Spleen (tissue), 11 donors: ENCODE results near the gene PLAC9. TPM values are rescaled to one million over a fixed set of nuclear protein-coding genes. Genes with fewer than 3 reads are reported as not detected.

ENCODE experiments used
- DNase-seq: peaks from one replicate; pipeline ENCODE4 v3.0.0-alpha.2; 2020
- H3K27ac ChIP-seq, 8 donors: fragments of 200-600 bp; sonication (generic) in 7 of 8; 1 replicate in 4 of 8; 2 replicates in 4 of 8; pipeline versions ENCODE4 v1.5.0 to v1.8.0; 2016 to 2021; ENCODE audit warnings: inconsistent platforms in 4 of 8, mild to moderate bottlenecking in 4 of 8, moderate library complexity in 1 of 8
- H3K27me3 ChIP-seq, 7 donors: fragments of 200-600 bp; sonication (generic) in 6 of 7; replicated peaks in 1 of 7; 1 replicate in 4 of 7; 2 replicates in 3 of 7; pipeline versions ENCODE4 v1.5.0 to v1.8.0; 2016 to 2021; ENCODE audit warnings: inconsistent platforms in 3 of 7, mild to moderate bottlenecking in 1 of 7
- H3K36me3 ChIP-seq, 6 donors: fragments of 200-600 bp; sonication (generic) in 5 of 6; 1 replicate in 4 of 6; 2 replicates in 2 of 6; pipeline versions ENCODE4 v1.5.0 to v1.8.0; 2016 to 2021; ENCODE audit warnings: inconsistent platforms in 2 of 6
- H3K4me1 ChIP-seq, 6 donors: fragments of 200-600 bp; sonication (generic) in 5 of 6; 1 replicate in 3 of 6; 2 replicates in 3 of 6; pipeline versions ENCODE4 v1.5.0 to v1.8.0; 2016 to 2021; ENCODE audit warnings: inconsistent platforms in 3 of 6
- H3K4me3 ChIP-seq, 8 donors: fragments of 200-600 bp; sonication (generic) in 7 of 8; 1 replicate in 4 of 8; 2 replicates in 4 of 8; pipeline versions ENCODE4 v1.5.0 to v1.8.0; 2016 to 2021; ENCODE audit warnings: inconsistent platforms in 4 of 8, mild to moderate bottlenecking in 4 of 8, moderate library complexity in 2 of 8
- H3K9me3 ChIP-seq, 8 donors: fragments of 200-600 bp; sonication (generic) in 7 of 8; 1 replicate in 4 of 8; 2 replicates in 4 of 8; pipeline versions ENCODE4 v1.5.0 to v1.8.0; 2016 to 2021; ENCODE audit warnings: inconsistent platforms in 4 of 8
- POLR2A ChIP-seq, 3 donors: fragments of 450-650 bp; IDR thresholded peaks; one replicate each; pipeline ENCODE4 v1.5.1; 2017; ENCODE audit warnings: antibody characterized with exemption in 3 of 3, mild to moderate bottlenecking in 1 of 3
- POLR2AphosphoS5 ChIP-seq, 3 donors: sonication (generic); formaldehyde crosslinking; IDR thresholded peaks; one replicate each; pipeline ENCODE4 v1.5.1; 2017; ENCODE audit warnings: antibody characterized with exemption in 3 of 3
- WGBS, 5 donors: extraction: QIAGEN DNeasy Blood & Tissue Kit in 3 of 5; methylation state at CpG; one replicate each; pipeline versions ENCODE4 v1.1.5 to v1.1.7; 2013 to 2018; 5-methylcytosine and 5-hydroxymethylcytosine counted together
- intact Hi-C: fragments of 100-400 bp; cut with DNase I; formaldehyde crosslinking; loops from one replicate; pipeline ENCODE4 v1.15.0; 2023; ENCODE audit warnings: low total_unique reads
- polyA plus RNA-seq, 3 donors: library from polyadenylated mRNA; stranded (reverse); fragments of 200-250 nt; gene quantifications; one replicate each; pipeline ENCODE4 v1.2.1, GENCODE V29; 2013
- total RNA-seq, 7 donors: library from RNA; depleted of rRNA in 3 of 7; stranded (reverse); fragments of >200 nt in 3 of 7; fragmentation: NEBNext Ultra II Directional in 4 of 7; extraction: Animal tissue kit (Norgen Biotek cat#: 25700) in 4 of 7; gene quantifications; one replicate each; pipeline versions ENCODE4 v1.1.0 to v1.2.1, GENCODE V29; 2016 to 2021
- TF ChIP-seq, protein P1 (sequence below), 11 experiments: fragments of 200-600 bp in 7 of 11; fragments of 450-650 bp in 4 of 11; sonication (generic) in 4 of 11; IDR thresholded peaks in 8 of 11; conservative IDR thresholded peaks in 3 of 11; 1 replicate in 7 of 11; 2 replicates in 4 of 11; pipeline versions ENCODE4 v1.4.0 to v1.8.0; 2016 to 2021; ENCODE audit warnings: antibody characterized with exemption in 11 of 11, inconsistent platforms in 4 of 11, mild to moderate bottlenecking in 1 of 11
- donor health status: healthy with polysubstance abuse.
- donor health status: DM: no; HTN: no; CAD: no; lungs with moderate emphysema.
- donor health status: DM: no; HTN: no; CAD: no.
- donor health status: Bipolar disorder and iron deficiency.
- donor health status: healthy.
- donor health status: DM: no; HTN: no; CAD: no.
- donor health status: DM: yes; HTN: yes; CAD: no.

Gene PLAC9
- total and polyA plus RNA-seq, 10 donors: 1.0 to 8.0 (median 3.5) TPM; not detected in 1

- no peaks in the 10 kb centered on the region for H3K36me3 ChIP-seq
- peaks cover 8 to 24% (median 18%) of the 10 kb centered on the region in 6 donors for H3K4me1 ChIP-seq
- TF ChIP-seq POLR2AphosphoS5 (IDR thresholded peaks at IDR 0.05): no peak
- TF ChIP-seq, protein P1, sequence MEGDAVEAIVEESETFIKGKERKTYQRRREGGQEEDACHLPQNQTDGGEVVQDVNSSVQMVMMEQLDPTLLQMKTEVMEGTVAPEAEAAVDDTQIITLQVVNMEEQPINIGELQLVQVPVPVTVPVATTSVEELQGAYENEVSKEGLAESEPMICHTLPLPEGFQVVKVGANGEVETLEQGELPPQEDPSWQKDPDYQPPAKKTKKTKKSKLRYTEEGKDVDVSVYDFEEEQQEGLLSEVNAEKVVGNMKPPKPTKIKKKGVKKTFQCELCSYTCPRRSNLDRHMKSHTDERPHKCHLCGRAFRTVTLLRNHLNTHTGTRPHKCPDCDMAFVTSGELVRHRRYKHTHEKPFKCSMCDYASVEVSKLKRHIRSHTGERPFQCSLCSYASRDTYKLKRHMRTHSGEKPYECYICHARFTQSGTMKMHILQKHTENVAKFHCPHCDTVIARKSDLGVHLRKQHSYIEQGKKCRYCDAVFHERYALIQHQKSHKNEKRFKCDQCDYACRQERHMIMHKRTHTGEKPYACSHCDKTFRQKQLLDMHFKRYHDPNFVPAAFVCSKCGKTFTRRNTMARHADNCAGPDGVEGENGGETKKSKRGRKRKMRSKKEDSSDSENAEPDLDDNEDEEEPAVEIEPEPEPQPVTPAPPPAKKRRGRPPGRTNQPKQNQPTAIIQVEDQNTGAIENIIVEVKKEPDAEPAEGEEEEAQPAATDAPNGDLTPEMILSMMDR (IDR thresholded peaks at IDR 0.05 in 8 of 11, conservative IDR thresholded peaks at IDR 0.05 in 3 of 11): no peak
- no peak for TF ChIP-seq POLR2A (IDR thresholded peaks at IDR 0.05)
- no peak for DNase-seq
- H3K4me3 ChIP-seq: no peak overlapping the region
- peaks cover 0 to 54% (median 0%) of the 10 kb centered on the region in 7 donors for H3K27me3 ChIP-seq
- no peaks in the 10 kb centered on the region for H3K9me3 ChIP-seq
- WGBS, 5 donors: 86 to 91% (median 88%) methylated on average over 7 of the region's 7 CpGs
- intact Hi-C loops: no loop called here
- H3K27ac ChIP-seq: no peak overlapping the region
Observed at GRCh38 chr10:80140251-80140650, 7.7 kb downstream of the PLAC9 start.

DNA sequence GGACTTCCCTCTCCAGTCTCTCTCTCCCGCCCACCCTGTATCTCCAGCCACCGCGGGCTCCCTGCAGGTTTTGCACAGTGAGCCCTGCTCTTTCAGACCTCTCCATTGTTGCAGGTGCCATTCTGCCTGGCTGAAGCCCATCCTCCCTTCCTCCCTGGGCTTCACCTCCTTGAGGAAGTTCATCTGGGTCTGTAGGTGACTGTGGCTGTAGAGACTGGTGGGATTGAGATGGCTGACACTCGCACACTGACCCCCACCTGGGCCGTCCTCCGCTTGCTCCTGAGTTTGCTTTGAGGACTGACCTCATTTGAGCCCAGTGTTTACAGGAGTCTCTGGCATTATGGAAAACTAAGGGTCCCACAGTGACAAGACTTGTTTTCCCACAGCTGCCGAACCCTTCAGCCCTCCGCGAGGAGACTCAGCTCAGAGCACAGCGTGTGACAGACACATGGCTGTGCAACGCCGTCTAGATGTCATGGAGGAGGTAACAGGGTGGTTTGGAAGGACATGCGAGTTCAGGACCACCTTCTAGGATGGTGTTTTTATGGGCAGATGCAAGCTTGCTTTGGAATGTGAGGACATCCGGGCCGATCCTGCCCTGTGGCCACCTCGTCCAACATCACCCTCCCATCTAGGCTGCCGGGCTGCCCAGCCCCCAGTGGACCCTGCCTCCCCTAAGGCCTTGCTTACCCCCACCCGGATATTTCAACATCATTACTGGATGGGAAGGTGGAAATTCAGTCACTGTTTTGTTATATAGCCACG is 9.3 kb downstream of the PLAC9 start:
- no peak overlapping the region for H3K4me3 ChIP-seq
- peaks cover 8 to 25% (median 18%) of the 10 kb centered on the region in 6 donors for H3K4me1 ChIP-seq
- no peaks in the 10 kb centered on the region for H3K9me3 ChIP-seq
- TF ChIP-seq, protein P1 (IDR thresholded peaks at IDR 0.05 in 8 of 11, conservative IDR thresholded peaks at IDR 0.05 in 3 of 11): no peak
- TF ChIP-seq POLR2A (IDR thresholded peaks at IDR 0.05) (no peak), POLR2AphosphoS5 (IDR thresholded peaks at IDR 0.05) (no peak)
- no peak for DNase-seq
- 71 to 84% (median 72%) methylated on average over 17 to 19 of the region's 19 CpGs for WGBS, 5 donors
- no peak overlapping the region for H3K27ac ChIP-seq
- intact Hi-C loops: no loop called here
- H3K36me3 ChIP-seq: no peaks in the 10 kb centered on the region
- H3K27me3 ChIP-seq: peaks cover 0 to 40% (median 0%) of the 10 kb centered on the region in 7 donors

GRCh38 chr10:80144067-80144695 is 11.7 kb downstream of the PLAC9 start:
- Histone ChIP-seq H3K4me3 (peak overlapping the region in 6 of 8 donors; percentile 6 to 55 (median 14)), H3K27me3 (peaks cover 0 to 32% (median 0%) of the 10 kb centered on the region in 7 donors), H3K36me3 (peaks cover 0 to 18% (median 0%) of the 10 kb centered on the region in 6 donors), H3K4me1 (peaks cover 8 to 25% (median 18%) of the 10 kb centered on the region in 6 donors), H3K27ac (peak overlapping the region in 3 of 8 donors; percentile 13 to 48 (median 42)), H3K9me3 (peaks cover 0 to 3% (median 0%) of the 10 kb centered on the region in 8 donors)
- no peak for TF ChIP-seq POLR2A (IDR thresholded peaks at IDR 0.05)
- peak; percentile 34 to 76 (median 41) for TF ChIP-seq POLR2AphosphoS5 (IDR thresholded peaks at IDR 0.05)
- intact Hi-C loops: no loop called here
- WGBS, 5 donors: 12 to 29% (median 22%) methylated on average over 13 to 28 of the region's 28 CpGs
- peak; percentile 86 for DNase-seq

DNA sequence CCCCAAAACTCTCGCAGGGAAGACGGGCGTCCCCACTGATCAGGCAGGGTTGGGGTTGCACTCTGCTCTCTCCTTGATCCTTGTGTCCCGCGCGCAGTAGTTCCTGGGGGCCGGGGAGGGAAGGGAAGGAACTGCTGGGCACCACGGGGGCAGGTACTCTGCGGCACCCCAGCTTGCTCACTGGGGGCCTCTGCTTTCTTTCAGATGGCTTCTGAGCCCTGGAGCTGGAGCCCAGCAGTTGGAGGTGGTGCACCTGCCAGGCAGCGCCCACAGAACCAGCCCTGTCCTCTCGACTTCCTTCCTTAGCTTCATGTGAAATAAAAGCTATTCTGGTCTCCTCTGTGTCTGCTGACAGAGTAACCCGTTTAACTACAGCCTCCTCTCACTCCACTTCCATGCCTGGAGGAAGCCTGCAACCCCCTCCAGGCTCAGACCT is 12.2 kb downstream of the PLAC9 start:
- TF ChIP-seq POLR2A (IDR thresholded peaks at IDR 0.05) (no peak), POLR2AphosphoS5 (IDR thresholded peaks at IDR 0.05) (peak; percentile 23 to 56 (median 41))
- TF ChIP-seq, protein P1 (IDR thresholded peaks at IDR 0.05 in 8 of 11, conservative IDR thresholded peaks at IDR 0.05 in 3 of 11): no peak
- Histone ChIP-seq H3K4me3 (peak overlapping the region in 3 of 8 donors; percentile 10 to 55 (median 25)), H3K27ac (peak overlapping the region in 3 of 8 donors; percentile 13 to 48 (median 42)), H3K27me3 (peaks cover 0 to 28% (median 0%) of the 10 kb centered on the region in 7 donors), H3K9me3 (peaks cover 0 to 9% (median 3%) of the 10 kb centered on the region in 8 donors), H3K36me3 (peaks cover 0 to 23% (median 0%) of the 10 kb centered on the region in 6 donors), H3K4me1 (peaks cover 8 to 25% (median 18%) of the 10 kb centered on the region in 6 donors)
- peak; percentile 79 for DNase-seq
- intact Hi-C loops: loop anchor here (5.0 kb wide), 1 partner anchor 73 kb away; no protein-coding TSS in a partner anchor
- WGBS, 5 donors: 7 to 11% (median 9%) methylated on average over 12 of the region's 12 CpGs
